IMR-90 (cell line): ENCODE measurements around the gene RXFP1. TPM values are rescaled to one million over a fixed set of nuclear protein-coding genes. Genes with fewer than 3 reads are reported as not detected.

Experiments used
- ATAC-seq: fragments of 200-7000 bp; cut with Tn5 transposase; 2 replicates; pipeline ENCODE4 v1.9.1; 2020; ENCODE audit warnings: low read depth, mild to moderate bottlenecking, moderate library complexity
- BruUV-seq: library from RNA; stranded (reverse); fragments of 400-500 nt; replicated peaks from 2 replicates; lab custom pipeline; 2021; lab: Mats Ljungman, UMichigan
- CTCF ChIA-PET: fragments of 300-600 bp; formaldehyde crosslinking; extraction: SDS; loops from one replicate; lab custom pipeline; 2021; ENCODE audit warnings: antibody characterized with exemption; lab: Yijun Ruan, JAX
- POLR2A ChIA-PET: fragments of 300-600 bp; sonication (Branson Sonifier 250); formaldehyde crosslinking; loops from one replicate; lab custom pipeline; 2022; ENCODE audit warnings: antibody characterized with exemption; ENCODE audit not compliant: unreplicated experiment; lab: Charles Lee
- DNase-seq: peaks from one replicate; pipeline ENCODE4 v3.0.0; 2013
- H2AFZ ChIP-seq: replicated peaks from 2 replicates; pipeline ENCODE3; 2013; ENCODE audit warnings: low read length, mild to moderate bottlenecking; ENCODE audit not compliant: poor library complexity
- H2AK5ac ChIP-seq: 2 replicates; pipeline ENCODE4 v1.6.1; 2013; ENCODE audit warnings: low read depth, low read length, inconsistent platforms
- H2AK9ac ChIP-seq: replicated peaks from 2 replicates; pipeline ENCODE3; 2013; ENCODE audit warnings: mild to moderate bottlenecking, low read depth, low read length, moderate library complexity; ENCODE audit not compliant: poor library complexity
- H2BK120ac ChIP-seq: 2 replicates; pipeline ENCODE4 v1.6.1; 2013; ENCODE audit warnings: low read depth, low read length, inconsistent platforms
- H2BK15ac ChIP-seq: 3 replicates; pipeline ENCODE4 v1.6.1; 2013; ENCODE audit warnings: low read depth, low read length, inconsistent platforms
- H2BK20ac ChIP-seq: 2 replicates; pipeline ENCODE4 v1.6.1; 2013; ENCODE audit warnings: low read depth, mild to moderate bottlenecking, inconsistent platforms, low read length, moderate library complexity
- H2BK5ac ChIP-seq: 2 replicates; pipeline ENCODE4 v1.6.1; 2013; ENCODE audit warnings: mild to moderate bottlenecking, low read depth, low read length, inconsistent platforms; ENCODE audit not compliant: poor library complexity, severe bottlenecking
- H3K14ac ChIP-seq: replicated peaks from 2 replicates; pipeline ENCODE4 v1.6.1; 2013; ENCODE audit warnings: low read depth, low read length, inconsistent platforms
- H3K18ac ChIP-seq: 2 replicates; pipeline ENCODE4 v1.6.1; 2013; ENCODE audit warnings: low read depth, low read length, control low read depth
- H3K23ac ChIP-seq: 2 replicates; pipeline ENCODE4 v1.6.1; 2013; ENCODE audit warnings: low read depth, low read length, inconsistent platforms
- H3K27ac ChIP-seq: 2 replicates; pipeline ENCODE4 v1.5.1; 2013; ENCODE audit warnings: mild to moderate bottlenecking, control low read depth, low read length; ENCODE audit not compliant: insufficient read depth
- H3K27me3 ChIP-seq: 2 replicates; pipeline ENCODE4 v1.6.1; 2013; ENCODE audit warnings: low read length; ENCODE audit not compliant: control insufficient read depth, insufficient read depth
- H3K36me3 ChIP-seq: 2 replicates; pipeline ENCODE4 v1.6.1; 2013; ENCODE audit warnings: low read length, mixed read lengths; ENCODE audit not compliant: control insufficient read depth, insufficient read depth
- H3K4ac ChIP-seq: 2 replicates; pipeline ENCODE4 v1.6.1; 2013; ENCODE audit warnings: low read depth, low read length, inconsistent platforms
- H3K4me1 ChIP-seq: 2 replicates; pipeline ENCODE4 v1.6.1; 2013; ENCODE audit warnings: low read length, mixed read lengths; ENCODE audit not compliant: control insufficient read depth, insufficient read depth
- H3K4me2 ChIP-seq: 2 replicates; pipeline ENCODE4 v1.6.1; 2013; ENCODE audit warnings: low read depth, mild to moderate bottlenecking, control low read depth, low read length, moderate library complexity
- H3K4me3 ChIP-seq: 2 replicates; pipeline ENCODE4 v1.5.1; 2013; ENCODE audit warnings: low read depth, mild to moderate bottlenecking, control low read depth, low read length, moderate library complexity; ENCODE audit not compliant: insufficient read depth
- H3K56ac ChIP-seq: 2 replicates; pipeline ENCODE4 v1.6.1; 2013; ENCODE audit warnings: low read length, inconsistent platforms; ENCODE audit not compliant: insufficient read depth; ENCODE audit errors: extremely low read depth
- H3K79me1 ChIP-seq, 2 experiments: 2 replicates each; pipeline ENCODE4 v1.6.1; 2013; ENCODE audit warnings: low read length in 2 of 2, inconsistent platforms in 1 of 2, low read depth in 1 of 2
- H3K9ac ChIP-seq: 2 replicates; pipeline ENCODE4 v1.6.1; 2013; ENCODE audit warnings: low read depth, low read length, control low read depth
- H3K9me1 ChIP-seq: 2 replicates; pipeline ENCODE4 v1.6.1; 2013; ENCODE audit warnings: low read length, inconsistent platforms; ENCODE audit not compliant: insufficient read depth
- H3K9me3 ChIP-seq: 2 replicates; pipeline ENCODE4 v1.6.1; 2013; ENCODE audit warnings: low read length; ENCODE audit not compliant: control insufficient read depth, insufficient read depth
- H4K20me1 ChIP-seq: 2 replicates; pipeline ENCODE4 v1.6.1; 2013; ENCODE audit warnings: low read length, inconsistent platforms; ENCODE audit not compliant: insufficient read depth
- H4K5ac ChIP-seq: 2 replicates; pipeline ENCODE4 v1.6.1; 2013; ENCODE audit warnings: mild to moderate bottlenecking, low read depth, low read length, control low read depth
- H4K8ac ChIP-seq, 2 experiments: 2 replicates each; pipeline ENCODE4 v1.6.1; 2013; ENCODE audit warnings: low read depth in 2 of 2, low read length in 2 of 2, control low read depth in 1 of 2, inconsistent platforms in 1 of 2
- H4K91ac ChIP-seq: 2 replicates; pipeline ENCODE4 v1.6.1; 2013; ENCODE audit warnings: low read depth, low read length, inconsistent platforms; ENCODE audit not compliant: insufficient read depth
- CEBPB ChIP-seq: IDR thresholded peaks from 2 replicates; pipeline ENCODE4 v1.6.1; 2012; ENCODE audit warnings: low read depth, low read length, improper control_type of control experiment
- CTCF ChIP-seq: conservative IDR thresholded peaks from 2 replicates; pipeline ENCODE4 v1.5.1; 2012; ENCODE audit warnings: mild to moderate bottlenecking, low read depth, low read length, improper control_type of control experiment
- ELK1 ChIP-seq: fragments of 150-350 bp; IDR thresholded peaks from 2 replicates; pipeline ENCODE4 v1.6.1; 2016; ENCODE audit warnings: low read depth, mild to moderate bottlenecking, low read length, moderate library complexity, borderline replicate concordance
- MAFK ChIP-seq: IDR thresholded peaks from 2 replicates; pipeline ENCODE4 v1.6.1; 2012; ENCODE audit warnings: low read depth, low read length, improper control_type of control experiment
- MAZ ChIP-seq: IDR thresholded peaks from 2 replicates; pipeline ENCODE4 v1.6.1; 2012; ENCODE audit warnings: low read depth, mild to moderate bottlenecking, low read length, improper control_type of control experiment, moderate library complexity, borderline replicate concordance
- NFE2L2 ChIP-seq: fragments of 150-350 bp; IDR thresholded peaks from 2 replicates; pipeline ENCODE4 v1.6.1; 2016; ENCODE audit warnings: low read depth, mild to moderate bottlenecking, low read length
- POLR2A ChIP-seq: IDR thresholded peaks from 2 replicates; pipeline ENCODE4 v1.6.1; 2012; ENCODE audit warnings: mild to moderate bottlenecking, low read depth, low read length
- RAD21 ChIP-seq: IDR thresholded peaks from 2 replicates; pipeline ENCODE4 v1.6.1; 2012; ENCODE audit warnings: low read length, improper control_type of control experiment
- RCOR1 ChIP-seq: IDR thresholded peaks from 2 replicates; pipeline ENCODE4 v1.6.1; 2012; ENCODE audit warnings: mild to moderate bottlenecking, low read length, improper control_type of control experiment; ENCODE audit not compliant: insufficient replicate concordance
- SMC3 ChIP-seq: fragments of 150-350 bp; IDR thresholded peaks from 2 replicates; pipeline ENCODE4 v1.6.1; 2016; ENCODE audit warnings: low read depth, mild to moderate bottlenecking, antibody characterized with exemption, low read length, moderate library complexity
- WGBS, 2 experiments: methylation state at CpG; one replicate each; pipeline versions ENCODE4 v1.1.5 to v1.1.7; 2013; ENCODE audit warnings: missing lambda C conversion rate in 2 of 2; ENCODE audit not compliant: insufficient read length in 1 of 2; ENCODE audit errors: extremely low coverage in 2 of 2; 5-methylcytosine and 5-hydroxymethylcytosine counted together
- dilution Hi-C: fragments of 300-500 bp; cut with HindIII; formaldehyde crosslinking; loops from one replicate; pipeline ENCODE4 v1.14.3; 2018; ENCODE audit warnings: low sequenced_read_pairs; ENCODE audit not compliant: unreplicated experiment
- in situ Hi-C: fragments of 300-500 bp; cut with MboI; formaldehyde crosslinking; loops from 3 replicates; pipeline ENCODE4 v1.14.3; 2019; ENCODE audit warnings: low sequenced_read_pairs, inconsistent platforms, mixed read lengths
- intact Hi-C: fragments of 100-400 bp; cut with micrococcal nuclease; formaldehyde crosslinking; loops from 2 replicates; pipeline ENCODE4 v1.10.0; 2022
- polyA plus RNA-seq, 3 experiments: library from polyadenylated mRNA; depleted of rRNA; stranded (reverse); fragments of >200 nt; gene quantifications; 2 replicates each; pipeline ENCODE4 v1.2.3, GENCODE V29; 2012; ENCODE audit warnings: low replicate concordance in 1 of 3
- total RNA-seq: library from RNA; depleted of rRNA; stranded (reverse); fragments of >200 nt; gene quantifications from 2 replicates; pipeline ENCODE4 v1.2.3, GENCODE V29; 2012

Gene RXFP1
- total and polyA plus RNA-seq, 2 of the 4 experiments (the other 2 are of a cell fraction) = not detected

DNA sequence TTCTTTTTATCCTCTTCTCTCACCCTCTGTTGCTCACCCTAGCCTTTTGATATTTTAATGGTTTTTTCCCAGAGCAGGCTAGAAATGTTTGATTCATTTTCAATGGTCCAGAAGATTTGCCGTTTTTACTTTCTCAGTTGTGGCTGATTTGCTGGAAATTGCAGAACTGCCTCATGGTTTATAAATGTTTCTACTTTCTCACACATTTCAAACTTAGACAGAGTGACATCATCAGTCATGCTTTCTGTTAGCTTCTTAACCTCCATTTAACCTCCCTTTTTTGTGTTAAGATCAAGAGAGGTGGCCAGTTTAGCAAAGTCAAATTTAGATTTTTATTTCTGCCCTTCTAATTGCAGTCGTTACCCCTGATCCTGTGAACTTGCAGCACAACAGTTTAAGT is 8.7 kb downstream of the RXFP1 start:
- no peak overlapping the region for H3K27ac ChIP-seq
- in situ Hi-C loops = no loop called here
- H3K4me2 ChIP-seq = no peak overlapping the region
- H3K4me1 ChIP-seq = no peaks in the 10 kb centered on the region
- no peak overlapping the region for H2BK120ac ChIP-seq
- no peak overlapping the region for H3K4ac ChIP-seq
- no peak overlapping the region for H2BK20ac ChIP-seq
- CTCF ChIA-PET = no interaction called here
- H2AK9ac ChIP-seq = no peak overlapping the region
- no CpG with 5 or more reads among the region's 2 CpGs for WGBS, 2 experiments
- no peak overlapping the region for H3K9ac ChIP-seq
- TF ChIP-seq SMC3 (no peak), NFE2L2 (no peak), CEBPB (no peak), MAZ (no peak), ELK1 (no peak), POLR2A (no peak), RAD21 (no peak), RCOR1 (no peak), CTCF (no peak), MAFK (no peak)
- H2AFZ ChIP-seq = no peak overlapping the region
- H4K8ac ChIP-seq = no peak overlapping the region
- ATAC-seq (peak; percentile 21; the same call in 1 of the 2 replicates), DNase-seq (peak; percentile 6)
- H2BK15ac ChIP-seq = no peak overlapping the region
- BruUV-seq = no TSS peak
- H3K23ac ChIP-seq = no peak overlapping the region
- H3K9me1 ChIP-seq = no peaks in the 10 kb centered on the region; the same call in 1 of the 2 replicates
- no peak overlapping the region for H2BK5ac ChIP-seq
- H4K20me1 ChIP-seq = no peaks in the 10 kb centered on the region
- no peaks in the 10 kb centered on the region for H3K27me3 ChIP-seq
- no peak overlapping the region for H4K91ac ChIP-seq
- no peaks in the 10 kb centered on the region for H3K9me3 ChIP-seq
- no peak overlapping the region for H3K18ac ChIP-seq
- no peak overlapping the region for H3K14ac ChIP-seq
- H3K36me3 ChIP-seq = no peaks in the 10 kb centered on the region
- no peak overlapping the region for H3K4me3 ChIP-seq
- H3K79me1 ChIP-seq = no peaks in the 10 kb centered on the region
- H2AK5ac ChIP-seq = no peak overlapping the region
- no peak overlapping the region for H3K56ac ChIP-seq
- intact Hi-C loops = no loop called here
- dilution Hi-C loops = no loop called here
- POLR2A ChIA-PET = no interaction called here
- H4K5ac ChIP-seq = no peak overlapping the region
